ENCODE data around the gene HLA-DPA1. TPM values are rescaled to one million over a fixed set of nuclear protein-coding genes. Genes with fewer than 3 reads are reported as not detected.

The HLA-DPA1 gene
- total RNA-seq, 1 experiment from 2014 or later, result not detected

DNA sequence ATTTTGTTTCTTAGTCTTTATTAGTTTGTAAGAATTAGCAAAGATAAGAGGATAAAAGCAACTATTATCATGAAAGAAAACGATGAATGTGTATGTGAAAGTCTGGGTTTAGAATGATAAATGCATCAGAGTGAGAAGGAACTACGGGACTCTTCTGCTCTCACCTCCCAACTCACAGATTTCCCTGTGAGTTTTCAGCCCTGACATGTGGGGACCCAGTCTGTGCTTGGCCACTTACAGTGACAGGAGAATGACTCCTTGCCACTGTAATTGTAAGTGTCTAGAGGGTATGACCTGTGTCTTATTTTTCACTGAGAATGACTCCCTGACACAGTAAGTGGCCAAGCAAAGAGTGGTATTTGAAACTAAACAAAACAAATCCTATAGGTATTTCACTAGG, 2.5 kb downstream of the HLA-DPA1 start:
- no peaks in the 10 kb centered on the region for H3K36me3 Mint-ChIP-seq (ENCODE audit: insufficient read depth, unreplicated experiment)
- BruUV-seq (replicated peaks), result no TSS peak
- peaks cover 10% of the 10 kb centered on the region for H3K9me3 Mint-ChIP-seq (ENCODE audit: unreplicated experiment)
- no peak for DNase-seq (ENCODE audit: unreplicated experiment)
- H3K27ac Mint-ChIP-seq (ENCODE audit: low read depth, unreplicated experiment), result no peak overlapping the region
- no peak overlapping the region for H3K4me3 Mint-ChIP-seq (ENCODE audit: unreplicated experiment)
- ChIA-PET CTCF (no interaction called here), POLR2A (interaction anchor here (0.6 kb wide), 1 partner anchor 12 kb away, joined by 5 read pairs; no protein-coding TSS in a partner anchor)
- H3K4me1 Mint-ChIP-seq (ENCODE audit: insufficient read depth, unreplicated experiment), result no peaks in the 10 kb centered on the region
- peaks cover 95% of the 10 kb centered on the region for H3K27me3 Mint-ChIP-seq (ENCODE audit: insufficient read depth, unreplicated experiment)
- intact Hi-C loops (cut with micrococcal nuclease), result no loop called here
- TF ChIP-seq, protein P1, sequence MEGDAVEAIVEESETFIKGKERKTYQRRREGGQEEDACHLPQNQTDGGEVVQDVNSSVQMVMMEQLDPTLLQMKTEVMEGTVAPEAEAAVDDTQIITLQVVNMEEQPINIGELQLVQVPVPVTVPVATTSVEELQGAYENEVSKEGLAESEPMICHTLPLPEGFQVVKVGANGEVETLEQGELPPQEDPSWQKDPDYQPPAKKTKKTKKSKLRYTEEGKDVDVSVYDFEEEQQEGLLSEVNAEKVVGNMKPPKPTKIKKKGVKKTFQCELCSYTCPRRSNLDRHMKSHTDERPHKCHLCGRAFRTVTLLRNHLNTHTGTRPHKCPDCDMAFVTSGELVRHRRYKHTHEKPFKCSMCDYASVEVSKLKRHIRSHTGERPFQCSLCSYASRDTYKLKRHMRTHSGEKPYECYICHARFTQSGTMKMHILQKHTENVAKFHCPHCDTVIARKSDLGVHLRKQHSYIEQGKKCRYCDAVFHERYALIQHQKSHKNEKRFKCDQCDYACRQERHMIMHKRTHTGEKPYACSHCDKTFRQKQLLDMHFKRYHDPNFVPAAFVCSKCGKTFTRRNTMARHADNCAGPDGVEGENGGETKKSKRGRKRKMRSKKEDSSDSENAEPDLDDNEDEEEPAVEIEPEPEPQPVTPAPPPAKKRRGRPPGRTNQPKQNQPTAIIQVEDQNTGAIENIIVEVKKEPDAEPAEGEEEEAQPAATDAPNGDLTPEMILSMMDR (IDR thresholded peaks at IDR 0.05; ENCODE audit: unreplicated experiment), result no peak

- Mint-ChIP-seq H3K4me3 (ENCODE audit: unreplicated experiment) (no peak overlapping the region), H3K27ac (ENCODE audit: low read depth, unreplicated experiment) (no peak overlapping the region), H3K9me3 (ENCODE audit: unreplicated experiment) (peaks cover 10% of the 10 kb centered on the region), H3K4me1 (ENCODE audit: insufficient read depth, unreplicated experiment) (no peaks in the 10 kb centered on the region), H3K27me3 (ENCODE audit: insufficient read depth, unreplicated experiment) (peaks cover 99% of the 10 kb centered on the region), H3K36me3 (ENCODE audit: insufficient read depth, unreplicated experiment) (no peaks in the 10 kb centered on the region)
- no TSS peak for BruUV-seq (replicated peaks)
- TF ChIP-seq, protein P1 (IDR thresholded peaks at IDR 0.05; ENCODE audit: unreplicated experiment), result no peak
- ChIA-PET POLR2A (no interaction called here), CTCF (interaction anchor here (0.7 kb wide), 1 partner anchor 11 kb away, joined by 3 read pairs; no protein-coding TSS in a partner anchor)
- DNase-seq (ENCODE audit: unreplicated experiment), result no peak
- intact Hi-C loops (cut with micrococcal nuclease), result no loop called here
Measured at GRCh38 chr6:33069021-33069738, 4.3 kb downstream of the HLA-DPA1 start.

DNA sequence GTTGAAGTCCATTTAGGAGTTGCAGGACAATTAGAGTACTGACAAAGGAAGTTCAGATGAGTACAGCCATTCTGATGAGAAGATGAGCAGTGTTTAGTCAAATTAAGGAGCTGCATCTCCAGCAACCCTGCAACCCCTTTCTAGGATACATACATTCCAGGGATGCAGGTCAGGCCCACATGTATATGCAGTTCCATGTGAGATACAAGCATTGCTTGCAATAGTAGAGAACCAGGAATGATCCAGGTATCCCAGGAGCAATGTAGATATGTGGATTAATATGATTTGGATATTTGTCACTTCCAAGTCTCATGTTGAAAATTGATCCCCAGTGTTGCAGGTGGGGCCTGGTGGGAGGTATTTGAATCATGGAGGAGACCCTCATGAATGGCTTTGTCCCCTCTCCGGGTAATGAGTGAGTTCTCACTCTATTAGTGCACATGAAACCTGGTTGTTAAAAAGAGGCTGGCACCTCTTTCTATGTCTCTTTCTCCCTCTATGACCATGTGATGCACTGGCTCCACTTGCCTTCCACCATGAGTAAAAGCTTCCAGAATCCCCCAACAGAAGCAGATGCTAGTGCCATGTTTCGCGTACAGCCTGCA, 6.4 kb downstream of the HLA-DPA1 start:
- Mint-ChIP-seq H3K4me1 (ENCODE audit: insufficient read depth, unreplicated experiment) (no peaks in the 10 kb centered on the region), H3K9me3 (ENCODE audit: unreplicated experiment) (peaks cover 10% of the 10 kb centered on the region), H3K36me3 (ENCODE audit: insufficient read depth, unreplicated experiment) (no peaks in the 10 kb centered on the region), H3K27me3 (ENCODE audit: insufficient read depth, unreplicated experiment) (peaks cover 94% of the 10 kb centered on the region), H3K4me3 (ENCODE audit: unreplicated experiment) (no peak overlapping the region), H3K27ac (ENCODE audit: low read depth, unreplicated experiment) (no peak overlapping the region)
- BruUV-seq (replicated peaks), result no TSS peak
- POLR2A ChIA-PET, result no interaction called here
- DNase-seq (ENCODE audit: unreplicated experiment), result no peak
- CTCF ChIA-PET, result no interaction called here
- TF ChIP-seq, protein P1 (IDR thresholded peaks at IDR 0.05; ENCODE audit: unreplicated experiment), result no peak
- intact Hi-C loops (cut with micrococcal nuclease), result no loop called here

DNA sequence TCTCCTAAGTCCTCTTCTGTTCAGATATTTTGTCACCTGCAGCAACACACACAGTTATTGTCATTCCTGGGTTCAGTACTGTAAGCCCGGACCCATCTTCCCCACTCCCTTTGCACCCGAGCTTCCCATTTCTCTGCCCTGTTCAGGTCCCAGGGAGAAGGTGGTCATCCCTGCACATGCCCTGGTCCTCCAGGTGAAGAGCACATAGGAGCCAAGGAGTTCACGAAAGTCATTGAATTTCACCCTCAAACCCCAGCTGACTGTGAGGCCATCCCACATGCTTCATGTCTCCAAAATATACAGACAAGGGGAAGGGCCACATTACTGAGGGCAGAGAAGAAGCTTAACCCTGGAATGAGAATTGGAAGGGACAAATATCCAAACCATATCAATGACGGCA, 8.1 kb downstream of the HLA-DPA1 start:
- peaks cover 10% of the 10 kb centered on the region for H3K9me3 Mint-ChIP-seq (ENCODE audit: unreplicated experiment)
- ChIA-PET POLR2A (no interaction called here), CTCF (interaction anchor here (0.6 kb wide), 1 partner anchor 88 kb away, joined by 3 read pairs; no protein-coding TSS in a partner anchor)
- DNase-seq (ENCODE audit: unreplicated experiment), result no peak
- peaks cover 77% of the 10 kb centered on the region for H3K27me3 Mint-ChIP-seq (ENCODE audit: insufficient read depth, unreplicated experiment)
- H3K4me3 Mint-ChIP-seq (ENCODE audit: unreplicated experiment), result no peak overlapping the region
- no peaks in the 10 kb centered on the region for H3K36me3 Mint-ChIP-seq (ENCODE audit: insufficient read depth, unreplicated experiment)
- TF ChIP-seq, protein P1 (IDR thresholded peaks at IDR 0.05; ENCODE audit: unreplicated experiment), result no peak
- no peak overlapping the region for H3K27ac Mint-ChIP-seq (ENCODE audit: low read depth, unreplicated experiment)
- BruUV-seq (replicated peaks), result no TSS peak
- no peaks in the 10 kb centered on the region for H3K4me1 Mint-ChIP-seq (ENCODE audit: insufficient read depth, unreplicated experiment)
- intact Hi-C loops (cut with micrococcal nuclease), result no loop called here
